Measurements from ENCODE around the gene TCL1A. TPM values are rescaled to one million over a fixed set of nuclear protein-coding genes. Genes with fewer than 3 reads are reported as not detected.

TCL1A gene
- total RNA-seq, 1 experiment from 2014 or later = not detected

DNA sequence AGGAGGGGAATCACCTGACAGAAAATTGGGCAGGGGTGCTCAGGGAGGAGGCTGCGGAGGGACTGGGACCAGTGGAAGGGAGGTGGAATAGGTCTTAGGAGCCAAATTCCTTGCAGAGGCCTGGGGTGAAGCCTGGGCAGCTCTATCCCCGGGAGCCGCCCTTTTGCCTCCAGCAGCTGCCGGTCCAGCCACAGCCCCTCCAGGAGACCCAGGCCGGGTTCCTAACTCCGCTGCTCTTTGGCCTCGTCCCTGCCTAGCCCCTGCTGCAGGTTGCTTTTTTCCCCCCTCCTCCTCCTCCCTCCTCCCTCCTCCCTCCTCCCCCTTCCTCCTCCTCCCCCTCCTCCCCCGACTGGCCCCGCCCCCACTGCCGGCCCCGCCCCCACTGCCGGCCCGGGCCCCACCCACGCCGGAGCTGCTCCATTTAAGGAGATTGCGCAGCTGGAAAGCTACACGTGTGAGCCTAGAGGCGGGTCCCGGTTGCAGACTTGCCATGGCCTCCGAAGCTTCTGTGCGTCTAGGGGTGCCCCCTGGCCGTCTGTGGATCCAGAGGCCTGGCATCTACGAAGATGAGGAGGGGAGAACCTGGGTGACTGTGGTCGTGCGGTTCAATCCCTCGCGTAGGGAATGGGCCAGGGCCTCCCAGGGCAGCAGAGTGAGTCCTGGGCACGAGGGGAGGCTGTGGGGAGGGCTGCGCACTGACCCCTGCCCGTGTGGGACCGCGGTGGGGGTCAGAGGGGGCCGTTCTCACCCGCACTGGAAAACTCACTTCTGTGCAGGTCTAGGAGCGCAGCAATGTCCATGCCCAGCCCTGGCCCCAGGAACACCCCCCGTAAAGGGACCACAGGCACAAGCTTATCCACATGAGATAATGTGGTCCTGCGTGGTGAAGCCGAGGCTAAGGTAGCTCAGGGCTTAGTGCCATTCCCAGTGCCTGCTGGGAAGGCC is 27.7 kb downstream of the TCL1A start, which contains the start of gene TCL1B:
Gene TCL1B, plus strand, starts transcription at position 449 of the 945 bp plus-strand sequence. Its CDS starts 42 bp downstream, at position 491.
- no peaks in the 10 kb centered on the region for H3K9me3 ChIP-seq (ENCODE audit: control insufficient read depth, insufficient read depth, low read depth, low read length)
- in situ Hi-C loops (cut with HindIII; ENCODE audit: low pct_unique_long_range_greater_than_20kb, low sequenced_read_pairs) = no loop called here
- H3K27ac ChIP-seq (ENCODE audit: low read length) = no peak within 1 kb of the TSS
- H3K4me1 ChIP-seq (ENCODE audit: control insufficient read depth, insufficient read depth, low read length) = no peaks in the 10 kb centered on the region
- no peaks in the 10 kb centered on the region for H3K36me3 ChIP-seq (ENCODE audit: control insufficient read depth, insufficient read depth, low read length)
- ChIA-PET POLR2A (no interaction called here), CTCF (no interaction called here)
- intact Hi-C loops (cut with micrococcal nuclease; ENCODE audit: unreplicated experiment) = no loop called here
- BruUV-seq (replicated peaks) = no TSS peak
- no peaks in the 10 kb centered on the region for H3K27me3 ChIP-seq (ENCODE audit: control insufficient read depth, insufficient read depth, low read length)
- TF ChIP-seq, protein P1, sequence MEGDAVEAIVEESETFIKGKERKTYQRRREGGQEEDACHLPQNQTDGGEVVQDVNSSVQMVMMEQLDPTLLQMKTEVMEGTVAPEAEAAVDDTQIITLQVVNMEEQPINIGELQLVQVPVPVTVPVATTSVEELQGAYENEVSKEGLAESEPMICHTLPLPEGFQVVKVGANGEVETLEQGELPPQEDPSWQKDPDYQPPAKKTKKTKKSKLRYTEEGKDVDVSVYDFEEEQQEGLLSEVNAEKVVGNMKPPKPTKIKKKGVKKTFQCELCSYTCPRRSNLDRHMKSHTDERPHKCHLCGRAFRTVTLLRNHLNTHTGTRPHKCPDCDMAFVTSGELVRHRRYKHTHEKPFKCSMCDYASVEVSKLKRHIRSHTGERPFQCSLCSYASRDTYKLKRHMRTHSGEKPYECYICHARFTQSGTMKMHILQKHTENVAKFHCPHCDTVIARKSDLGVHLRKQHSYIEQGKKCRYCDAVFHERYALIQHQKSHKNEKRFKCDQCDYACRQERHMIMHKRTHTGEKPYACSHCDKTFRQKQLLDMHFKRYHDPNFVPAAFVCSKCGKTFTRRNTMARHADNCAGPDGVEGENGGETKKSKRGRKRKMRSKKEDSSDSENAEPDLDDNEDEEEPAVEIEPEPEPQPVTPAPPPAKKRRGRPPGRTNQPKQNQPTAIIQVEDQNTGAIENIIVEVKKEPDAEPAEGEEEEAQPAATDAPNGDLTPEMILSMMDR (IDR thresholded peaks at IDR 0.05) = no peak
- TF ChIP-seq POLR2AphosphoS5 (IDR thresholded peaks at IDR 0.05; ENCODE audit: low read depth, low read length) = no peak
- no peak for TF ChIP-seq TCF7L2 (IDR thresholded peaks at IDR 0.05; ENCODE audit: low read depth, low read length)
- no peak for TF ChIP-seq REST (IDR thresholded peaks at IDR 0.05; ENCODE audit: insufficient read depth in 1 of 2, low read depth in 2 of 2, low read length in 1 of 2)
- TF ChIP-seq SIN3A (IDR thresholded peaks at IDR 0.05; ENCODE audit: borderline replicate concordance, insufficient read depth, low read depth, low read length) = no peak
- no peak for ATAC-seq
- H3K4me3 ChIP-seq (ENCODE audit: low read depth in 2 of 2, low read length in 2 of 2) = no peak within 1 kb of the TSS
- no peak for DNase-seq (ENCODE audit: low read depth, low spot score)

DNA sequence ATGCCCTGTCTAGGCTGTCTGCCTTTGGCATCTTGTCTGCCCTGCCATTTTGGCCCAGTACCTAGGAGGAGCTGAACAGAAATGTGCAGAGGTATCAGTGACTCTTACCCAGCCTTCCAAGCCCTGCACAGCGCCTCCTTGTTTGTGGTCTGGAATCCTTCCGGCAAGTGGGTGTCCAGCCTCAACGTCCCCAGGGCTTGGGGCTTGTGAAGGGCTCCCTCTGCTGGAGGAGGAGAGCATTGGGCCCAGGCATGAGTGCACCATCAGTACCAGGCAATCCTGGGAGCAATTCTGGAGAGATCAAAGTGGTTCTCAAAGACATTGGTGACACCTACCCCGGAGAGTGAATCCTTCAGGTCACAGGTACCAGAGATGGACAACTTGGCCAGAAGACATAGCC is 30.1 kb downstream of the TCL1A start:
- Histone ChIP-seq H3K4me1 (ENCODE audit: control insufficient read depth, insufficient read depth, low read length) (no peaks in the 10 kb centered on the region), H3K9me3 (ENCODE audit: control insufficient read depth, insufficient read depth, low read depth, low read length) (no peaks in the 10 kb centered on the region), H3K27ac (ENCODE audit: low read length) (no peak overlapping the region), H3K27me3 (ENCODE audit: control insufficient read depth, insufficient read depth, low read length) (no peaks in the 10 kb centered on the region), H3K36me3 (ENCODE audit: control insufficient read depth, insufficient read depth, low read length) (no peaks in the 10 kb centered on the region), H3K4me3 (ENCODE audit: low read depth in 2 of 2, low read length in 2 of 2) (no peak overlapping the region)
- ChIA-PET POLR2A (no interaction called here), CTCF (no interaction called here)
- in situ Hi-C loops (cut with HindIII; ENCODE audit: low pct_unique_long_range_greater_than_20kb, low sequenced_read_pairs) (no loop called here), intact Hi-C loops (cut with micrococcal nuclease; ENCODE audit: unreplicated experiment) (loop anchor here (5.0 kb wide), 1 partner anchor 121 kb away; no protein-coding TSS in a partner anchor)
- TF ChIP-seq REST (IDR thresholded peaks at IDR 0.05; ENCODE audit: insufficient read depth in 1 of 2, low read depth in 2 of 2, low read length in 1 of 2) = no peak
- TF ChIP-seq, protein P1 (IDR thresholded peaks at IDR 0.05) = peak; percentile 63
- BruUV-seq (replicated peaks) = no TSS peak
- peak; percentile 35 for DNase-seq (ENCODE audit: low read depth, low spot score)
- no peak for ATAC-seq

All from Panc1 (cell line).